HEK293 (cell line): ENCODE data around the gene NEK1.

ENCODE experiments used
- GLIS2 ChIP-seq: fragments of 450-650 bp; formaldehyde crosslinking; IDR thresholded peaks from 2 replicates; pipeline ENCODE4 v1.5.1; 2016; ENCODE audit warnings: missing biosample characterization, missing genetic modification characterization
- HOXA7 ChIP-seq: sonication (generic); formaldehyde crosslinking; IDR thresholded peaks from 2 replicates; pipeline ENCODE4 v1.8.1; 2022; ENCODE audit warnings: missing genetic modification reagents, borderline replicate concordance
- IKZF3 ChIP-seq: fragments of 450-650 bp; IDR thresholded peaks from 2 replicates; pipeline ENCODE4 v1.5.0; 2018; ENCODE audit warnings: missing biosample characterization, mild to moderate bottlenecking, missing genetic modification characterization, moderate library complexity
- KLF1 ChIP-seq: fragments of 450-650 bp; formaldehyde crosslinking; IDR thresholded peaks from 2 replicates; pipeline ENCODE4 v1.5.1; 2016; ENCODE audit warnings: missing biosample characterization, missing genetic modification characterization
- ZFP3 ChIP-seq: fragments of 450-650 bp; formaldehyde crosslinking; IDR thresholded peaks from 2 replicates; pipeline ENCODE4 v1.5.1; 2016; ENCODE audit warnings: low read depth, missing biosample characterization, missing genetic modification characterization
- ZNF169 ChIP-seq: fragments of 450-650 bp; formaldehyde crosslinking; IDR thresholded peaks from 2 replicates; pipeline ENCODE4 v1.5.1; 2016; ENCODE audit warnings: missing biosample characterization, missing genetic modification characterization
- ZNF2 ChIP-seq: fragments of 450-650 bp; formaldehyde crosslinking; IDR thresholded peaks from 2 replicates; pipeline ENCODE4 v1.5.1; 2016; ENCODE audit warnings: missing biosample characterization, missing genetic modification characterization
- ZNF274 ChIP-seq, 2 experiments: fragments of 200-500 bp in 1 of 2; fragments of 450-650 bp in 1 of 2; sonication (Bioruptor generic) in 1 of 2; formaldehyde crosslinking in 1 of 2; IDR thresholded peaks; 2 replicates each; pipeline versions ENCODE4 v1.5.1 to v1.6.1; 2014 to 2016; ENCODE audit warnings: borderline replicate concordance in 1 of 2, inconsistent platforms in 1 of 2, low read length in 1 of 2, missing biosample characterization in 1 of 2, missing genetic modification characterization in 1 of 2
- ZNF514 ChIP-seq: fragments of 450-650 bp; formaldehyde crosslinking; IDR thresholded peaks from 2 replicates; pipeline ENCODE4 v1.5.1; 2016; ENCODE audit warnings: missing biosample characterization, missing genetic modification characterization
- ZNF530 ChIP-seq: fragments of 450-650 bp; formaldehyde crosslinking; IDR thresholded peaks from 2 replicates; pipeline ENCODE4 v1.5.1; 2016; ENCODE audit warnings: low read depth, missing biosample characterization, missing genetic modification characterization
- ZNF544 ChIP-seq: fragments of 450-650 bp; formaldehyde crosslinking; IDR thresholded peaks from 2 replicates; pipeline ENCODE4 v1.5.0; 2017; ENCODE audit warnings: missing biosample characterization, missing genetic modification characterization
- ZNF555 ChIP-seq: fragments of 450-650 bp; formaldehyde crosslinking; conservative IDR thresholded peaks from 2 replicates; pipeline ENCODE4 v1.5.1; 2017; ENCODE audit warnings: missing biosample characterization, mild to moderate bottlenecking, missing genetic modification characterization, inconsistent platforms
- ZNF558 ChIP-seq: fragments of 450-650 bp; formaldehyde crosslinking; IDR thresholded peaks from 2 replicates; pipeline ENCODE4 v1.5.1; 2016; ENCODE audit warnings: missing biosample characterization, missing genetic modification characterization
- ZNF677 ChIP-seq: fragments of 450-650 bp; IDR thresholded peaks from 2 replicates; pipeline ENCODE4 v1.5.0; 2018; ENCODE audit warnings: missing biosample characterization, mild to moderate bottlenecking, missing genetic modification characterization, moderate library complexity
- ZSCAN23 ChIP-seq: fragments of 450-650 bp; formaldehyde crosslinking; IDR thresholded peaks from 2 replicates; pipeline ENCODE4 v1.5.1; 2016; ENCODE audit warnings: missing biosample characterization, missing genetic modification characterization
- ZXDB ChIP-seq: fragments of 450-650 bp; formaldehyde crosslinking; IDR thresholded peaks from 2 replicates; pipeline ENCODE4 v1.5.1; 2016; ENCODE audit warnings: missing biosample characterization, missing genetic modification characterization
- TF ChIP-seq, protein P1 (sequence below): fragments of 450-650 bp; formaldehyde crosslinking; IDR thresholded peaks from 2 replicates; pipeline ENCODE4 v1.5.1; 2016; ENCODE audit warnings: missing biosample characterization, missing genetic modification characterization, borderline replicate concordance
- TF ChIP-seq, protein P2 (sequence below): fragments of 450-650 bp; formaldehyde crosslinking; IDR thresholded peaks from 2 replicates; pipeline ENCODE4 v1.5.1; 2017; ENCODE audit warnings: missing biosample characterization, missing genetic modification characterization
- TF ChIP-seq, protein P3 (sequence below): fragments of 450-650 bp; formaldehyde crosslinking; IDR thresholded peaks from 2 replicates; pipeline ENCODE4 v1.5.1; 2016; ENCODE audit warnings: missing biosample characterization, missing genetic modification characterization
- TF ChIP-seq, protein P4 (sequence below): fragments of 450-650 bp; formaldehyde crosslinking; IDR thresholded peaks from 2 replicates; pipeline ENCODE4 v1.5.1; 2016; ENCODE audit warnings: missing biosample characterization, missing genetic modification characterization
- TF ChIP-seq, protein P5 (sequence below): fragments of 450-650 bp; formaldehyde crosslinking; IDR thresholded peaks from 2 replicates; pipeline ENCODE4 v1.5.1; 2016; ENCODE audit warnings: missing biosample characterization, missing genetic modification characterization, borderline replicate concordance
- TF ChIP-seq, protein P6 (sequence below): fragments of 450-650 bp; formaldehyde crosslinking; IDR thresholded peaks from 2 replicates; pipeline ENCODE4 v1.5.1; 2016; ENCODE audit warnings: missing biosample characterization, missing genetic modification characterization

The NEK1 gene

DNA sequence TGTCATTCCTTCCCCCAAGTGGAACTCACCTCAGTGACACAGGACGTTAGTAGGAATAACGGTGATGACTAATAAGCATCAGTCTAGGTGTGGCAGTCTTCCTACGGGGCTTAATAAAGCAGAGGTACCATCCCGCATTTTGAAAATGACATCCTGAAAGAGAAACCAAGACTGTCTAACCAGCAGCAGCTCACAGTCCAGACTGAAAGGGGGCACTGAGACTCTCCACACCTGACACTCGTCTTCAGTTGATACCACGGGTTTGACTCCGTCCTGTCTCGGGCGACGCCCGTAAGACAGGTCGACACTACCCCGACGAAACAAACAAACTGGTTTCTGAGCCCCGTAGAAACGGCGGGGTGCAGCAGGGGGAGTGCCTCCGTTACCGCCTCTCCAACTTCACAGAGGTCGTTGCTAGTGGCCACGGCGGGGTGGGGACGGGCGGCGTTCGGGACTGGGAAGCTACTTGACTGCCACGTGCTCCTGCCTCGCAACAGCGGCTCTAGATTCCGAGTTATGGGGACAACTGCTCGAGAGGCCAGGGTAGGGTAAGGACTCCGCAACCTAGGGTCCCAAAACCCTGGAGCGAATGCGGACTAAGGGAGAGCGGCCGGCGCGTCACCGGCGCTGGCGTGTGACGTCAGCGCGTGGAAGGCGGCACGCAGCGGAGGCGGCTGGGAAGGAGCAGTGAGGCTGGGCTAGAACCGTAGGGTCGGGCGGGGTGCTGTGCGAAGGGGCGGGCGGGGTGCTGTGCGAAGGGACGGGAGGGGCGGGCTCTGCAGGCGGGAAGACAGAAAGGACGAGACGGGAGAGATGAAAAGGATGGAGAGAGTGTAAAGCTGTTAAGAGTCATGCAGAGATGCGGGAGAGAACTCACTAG is at the start of gene NEK1 (continued):
- TF ChIP-seq, protein P1, sequence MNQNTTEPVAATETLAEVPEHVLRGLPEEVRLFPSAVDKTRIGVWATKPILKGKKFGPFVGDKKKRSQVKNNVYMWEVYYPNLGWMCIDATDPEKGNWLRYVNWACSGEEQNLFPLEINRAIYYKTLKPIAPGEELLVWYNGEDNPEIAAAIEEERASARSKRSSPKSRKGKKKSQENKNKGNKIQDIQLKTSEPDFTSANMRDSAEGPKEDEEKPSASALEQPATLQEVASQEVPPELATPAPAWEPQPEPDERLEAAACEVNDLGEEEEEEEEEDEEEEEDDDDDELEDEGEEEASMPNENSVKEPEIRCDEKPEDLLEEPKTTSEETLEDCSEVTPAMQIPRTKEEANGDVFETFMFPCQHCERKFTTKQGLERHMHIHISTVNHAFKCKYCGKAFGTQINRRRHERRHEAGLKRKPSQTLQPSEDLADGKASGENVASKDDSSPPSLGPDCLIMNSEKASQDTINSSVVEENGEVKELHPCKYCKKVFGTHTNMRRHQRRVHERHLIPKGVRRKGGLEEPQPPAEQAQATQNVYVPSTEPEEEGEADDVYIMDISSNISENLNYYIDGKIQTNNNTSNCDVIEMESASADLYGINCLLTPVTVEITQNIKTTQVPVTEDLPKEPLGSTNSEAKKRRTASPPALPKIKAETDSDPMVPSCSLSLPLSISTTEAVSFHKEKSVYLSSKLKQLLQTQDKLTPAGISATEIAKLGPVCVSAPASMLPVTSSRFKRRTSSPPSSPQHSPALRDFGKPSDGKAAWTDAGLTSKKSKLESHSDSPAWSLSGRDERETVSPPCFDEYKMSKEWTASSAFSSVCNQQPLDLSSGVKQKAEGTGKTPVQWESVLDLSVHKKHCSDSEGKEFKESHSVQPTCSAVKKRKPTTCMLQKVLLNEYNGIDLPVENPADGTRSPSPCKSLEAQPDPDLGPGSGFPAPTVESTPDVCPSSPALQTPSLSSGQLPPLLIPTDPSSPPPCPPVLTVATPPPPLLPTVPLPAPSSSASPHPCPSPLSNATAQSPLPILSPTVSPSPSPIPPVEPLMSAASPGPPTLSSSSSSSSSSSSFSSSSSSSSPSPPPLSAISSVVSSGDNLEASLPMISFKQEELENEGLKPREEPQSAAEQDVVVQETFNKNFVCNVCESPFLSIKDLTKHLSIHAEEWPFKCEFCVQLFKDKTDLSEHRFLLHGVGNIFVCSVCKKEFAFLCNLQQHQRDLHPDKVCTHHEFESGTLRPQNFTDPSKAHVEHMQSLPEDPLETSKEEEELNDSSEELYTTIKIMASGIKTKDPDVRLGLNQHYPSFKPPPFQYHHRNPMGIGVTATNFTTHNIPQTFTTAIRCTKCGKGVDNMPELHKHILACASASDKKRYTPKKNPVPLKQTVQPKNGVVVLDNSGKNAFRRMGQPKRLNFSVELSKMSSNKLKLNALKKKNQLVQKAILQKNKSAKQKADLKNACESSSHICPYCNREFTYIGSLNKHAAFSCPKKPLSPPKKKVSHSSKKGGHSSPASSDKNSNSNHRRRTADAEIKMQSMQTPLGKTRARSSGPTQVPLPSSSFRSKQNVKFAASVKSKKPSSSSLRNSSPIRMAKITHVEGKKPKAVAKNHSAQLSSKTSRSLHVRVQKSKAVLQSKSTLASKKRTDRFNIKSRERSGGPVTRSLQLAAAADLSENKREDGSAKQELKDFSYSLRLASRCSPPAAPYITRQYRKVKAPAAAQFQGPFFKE (tag by site-specific recombination), result no peak
- TF ChIP-seq ZNF677 (tag by site-specific recombination) (no peak), KLF1 (tag by site-specific recombination) (no peak), ZNF169 (tag by site-specific recombination) (no peak), ZNF514 (tag by site-specific recombination) (no peak), ZNF274 (IDR thresholded peaks at IDR 0.05; ENCODE audit: low read length) (no peak), ZNF274 (tag by site-specific recombination; IDR thresholded peaks at IDR 0.05; ENCODE audit: borderline replicate concordance) (no peak), ZXDB (tag by site-specific recombination) (peak; percentile 71), GLIS2 (tag by site-specific recombination) (0 out of 2 replicates have a peak, but pooled peaks have one; percentile 13), ZNF530 (tag by site-specific recombination) (no peak), ZSCAN23 (tag by site-specific recombination) (no peak), HOXA7 (CRISPR knock-in tag) (no peak), IKZF3 (tag by site-specific recombination) (no peak), ZNF2 (peak; percentile 19; the same call in 1 of the 2 replicates), ZNF544 (no peak), ZFP3 (no peak), ZNF558 (no peak), ZNF555 (tag by site-specific recombination) (no peak)
- TF ChIP-seq, protein P2, sequence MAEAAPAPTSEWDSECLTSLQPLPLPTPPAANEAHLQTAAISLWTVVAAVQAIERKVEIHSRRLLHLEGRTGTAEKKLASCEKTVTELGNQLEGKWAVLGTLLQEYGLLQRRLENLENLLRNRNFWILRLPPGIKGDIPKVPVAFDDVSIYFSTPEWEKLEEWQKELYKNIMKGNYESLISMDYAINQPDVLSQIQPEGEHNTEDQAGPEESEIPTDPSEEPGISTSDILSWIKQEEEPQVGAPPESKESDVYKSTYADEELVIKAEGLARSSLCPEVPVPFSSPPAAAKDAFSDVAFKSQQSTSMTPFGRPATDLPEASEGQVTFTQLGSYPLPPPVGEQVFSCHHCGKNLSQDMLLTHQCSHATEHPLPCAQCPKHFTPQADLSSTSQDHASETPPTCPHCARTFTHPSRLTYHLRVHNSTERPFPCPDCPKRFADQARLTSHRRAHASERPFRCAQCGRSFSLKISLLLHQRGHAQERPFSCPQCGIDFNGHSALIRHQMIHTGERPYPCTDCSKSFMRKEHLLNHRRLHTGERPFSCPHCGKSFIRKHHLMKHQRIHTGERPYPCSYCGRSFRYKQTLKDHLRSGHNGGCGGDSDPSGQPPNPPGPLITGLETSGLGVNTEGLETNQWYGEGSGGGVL (tag by site-specific recombination), result 0 out of 2 replicates have a peak, but pooled peaks have one; percentile 20
- TF ChIP-seq, protein P3, sequence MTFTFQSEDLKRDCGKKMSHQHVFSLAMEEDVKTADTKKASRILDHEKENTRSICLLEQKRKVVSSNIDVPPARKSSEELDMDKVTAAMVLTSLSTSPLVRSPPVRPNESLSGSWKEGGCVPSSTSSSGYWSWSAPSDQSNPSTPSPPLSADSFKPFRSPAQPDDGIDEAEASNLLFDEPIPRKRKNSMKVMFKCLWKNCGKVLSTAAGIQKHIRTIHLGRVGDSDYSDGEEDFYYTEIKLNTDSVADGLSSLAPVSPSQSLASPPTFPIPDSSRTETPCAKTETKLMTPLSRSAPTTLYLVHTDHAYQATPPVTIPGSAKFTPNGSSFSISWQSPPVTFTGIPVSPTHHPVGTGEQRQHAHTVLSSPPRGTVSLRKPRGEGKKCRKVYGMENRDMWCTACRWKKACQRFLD (tag by site-specific recombination), result no peak
- TF ChIP-seq, protein P4, sequence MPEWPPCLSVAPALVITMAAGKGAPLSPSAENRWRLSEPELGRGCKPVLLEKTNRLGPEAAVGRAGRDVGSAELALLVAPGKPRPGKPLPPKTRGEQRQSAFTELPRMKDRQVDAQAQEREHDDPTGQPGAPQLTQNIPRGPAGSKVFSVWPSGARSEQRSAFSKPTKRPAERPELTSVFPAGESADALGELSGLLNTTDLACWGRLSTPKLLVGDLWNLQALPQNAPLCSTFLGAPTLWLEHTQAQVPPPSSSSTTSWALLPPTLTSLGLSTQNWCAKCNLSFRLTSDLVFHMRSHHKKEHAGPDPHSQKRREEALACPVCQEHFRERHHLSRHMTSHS (tag by site-specific recombination), result no peak
- TF ChIP-seq, protein P5, sequence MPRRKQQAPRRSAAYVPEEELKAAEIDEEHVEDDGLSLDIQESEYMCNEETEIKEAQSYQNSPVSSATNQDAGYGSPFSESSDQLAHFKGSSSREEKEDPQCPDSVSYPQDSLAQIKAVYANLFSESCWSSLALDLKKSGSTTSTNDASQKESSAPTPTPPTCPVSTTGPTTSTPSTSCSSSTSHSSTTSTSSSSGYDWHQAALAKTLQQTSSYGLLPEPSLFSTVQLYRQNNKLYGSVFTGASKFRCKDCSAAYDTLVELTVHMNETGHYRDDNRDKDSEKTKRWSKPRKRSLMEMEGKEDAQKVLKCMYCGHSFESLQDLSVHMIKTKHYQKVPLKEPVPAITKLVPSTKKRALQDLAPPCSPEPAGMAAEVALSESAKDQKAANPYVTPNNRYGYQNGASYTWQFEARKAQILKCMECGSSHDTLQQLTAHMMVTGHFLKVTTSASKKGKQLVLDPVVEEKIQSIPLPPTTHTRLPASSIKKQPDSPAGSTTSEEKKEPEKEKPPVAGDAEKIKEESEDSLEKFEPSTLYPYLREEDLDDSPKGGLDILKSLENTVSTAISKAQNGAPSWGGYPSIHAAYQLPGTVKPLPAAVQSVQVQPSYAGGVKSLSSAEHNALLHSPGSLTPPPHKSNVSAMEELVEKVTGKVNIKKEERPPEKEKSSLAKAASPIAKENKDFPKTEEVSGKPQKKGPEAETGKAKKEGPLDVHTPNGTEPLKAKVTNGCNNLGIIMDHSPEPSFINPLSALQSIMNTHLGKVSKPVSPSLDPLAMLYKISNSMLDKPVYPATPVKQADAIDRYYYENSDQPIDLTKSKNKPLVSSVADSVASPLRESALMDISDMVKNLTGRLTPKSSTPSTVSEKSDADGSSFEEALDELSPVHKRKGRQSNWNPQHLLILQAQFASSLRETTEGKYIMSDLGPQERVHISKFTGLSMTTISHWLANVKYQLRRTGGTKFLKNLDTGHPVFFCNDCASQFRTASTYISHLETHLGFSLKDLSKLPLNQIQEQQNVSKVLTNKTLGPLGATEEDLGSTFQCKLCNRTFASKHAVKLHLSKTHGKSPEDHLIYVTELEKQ, result no peak
- TF ChIP-seq, protein P6, sequence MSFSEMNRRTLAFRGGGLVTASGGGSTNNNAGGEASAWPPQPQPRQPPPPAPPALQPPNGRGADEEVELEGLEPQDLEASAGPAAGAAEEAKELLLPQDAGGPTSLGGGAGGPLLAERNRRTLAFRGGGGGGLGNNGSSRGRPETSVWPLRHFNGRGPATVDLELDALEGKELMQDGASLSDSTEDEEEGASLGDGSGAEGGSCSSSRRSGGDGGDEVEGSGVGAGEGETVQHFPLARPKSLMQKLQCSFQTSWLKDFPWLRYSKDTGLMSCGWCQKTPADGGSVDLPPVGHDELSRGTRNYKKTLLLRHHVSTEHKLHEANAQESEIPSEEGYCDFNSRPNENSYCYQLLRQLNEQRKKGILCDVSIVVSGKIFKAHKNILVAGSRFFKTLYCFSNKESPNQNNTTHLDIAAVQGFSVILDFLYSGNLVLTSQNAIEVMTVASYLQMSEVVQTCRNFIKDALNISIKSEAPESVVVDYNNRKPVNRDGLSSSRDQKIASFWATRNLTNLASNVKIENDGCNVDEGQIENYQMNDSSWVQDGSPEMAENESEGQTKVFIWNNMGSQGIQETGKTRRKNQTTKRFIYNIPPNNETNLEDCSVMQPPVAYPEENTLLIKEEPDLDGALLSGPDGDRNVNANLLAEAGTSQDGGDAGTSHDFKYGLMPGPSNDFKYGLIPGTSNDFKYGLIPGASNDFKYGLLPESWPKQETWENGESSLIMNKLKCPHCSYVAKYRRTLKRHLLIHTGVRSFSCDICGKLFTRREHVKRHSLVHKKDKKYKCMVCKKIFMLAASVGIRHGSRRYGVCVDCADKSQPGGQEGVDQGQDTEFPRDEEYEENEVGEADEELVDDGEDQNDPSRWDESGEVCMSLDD (tag by site-specific recombination), result peak; percentile 55; the same call in 1 of the 2 replicates
